GM11168 (cell line): ENCODE results near the gene MYRFL.
"Not testable (repeated sequence)": the region's sequence is repeated elsewhere in the genome, so short reads cannot be mapped to it uniquely, and the experiment has no call there.

Experiments
- in situ Hi-C: fragments of 300-500 bp; cut with MboI; formaldehyde crosslinking; loops from one replicate; pipeline ENCODE4 v1.12.0; 2022; ENCODE audit warnings: low sequenced_read_pairs; ENCODE audit not compliant: unreplicated experiment

MYRFL gene

DNA sequence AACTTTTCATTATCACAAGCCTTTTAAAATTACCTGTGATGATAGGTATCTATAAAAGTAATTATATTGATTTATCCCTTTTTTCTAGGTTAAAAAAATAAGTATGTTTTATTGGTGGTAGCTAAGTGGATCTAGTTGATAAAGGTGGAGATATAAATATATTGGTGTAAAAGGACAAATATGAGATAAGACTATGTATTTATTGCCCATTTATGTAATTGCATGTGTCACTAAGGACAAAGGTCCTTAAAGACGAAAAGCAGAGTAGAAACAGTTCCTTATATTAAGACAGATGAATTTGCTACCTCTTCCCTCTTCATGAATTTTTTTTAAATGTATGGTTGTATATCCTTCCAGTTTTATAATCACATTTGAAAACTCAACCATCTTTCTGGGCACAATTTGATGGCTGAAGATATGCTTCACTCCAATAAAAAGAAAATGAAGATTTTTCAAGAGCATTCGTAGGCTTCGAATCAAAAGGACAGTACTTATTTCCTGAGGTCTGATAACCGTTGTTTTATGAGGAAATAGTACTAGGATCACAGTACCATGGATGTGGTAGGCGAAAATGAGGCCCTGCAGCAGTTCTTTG is at the start of gene MYRFL:
TSS of gene MYRFL (plus strand) at position 262 of the 595 bp plus-strand sequence. CDS start at position 553, 291 bp downstream.
- in situ Hi-C loops = no loop called here

DNA sequence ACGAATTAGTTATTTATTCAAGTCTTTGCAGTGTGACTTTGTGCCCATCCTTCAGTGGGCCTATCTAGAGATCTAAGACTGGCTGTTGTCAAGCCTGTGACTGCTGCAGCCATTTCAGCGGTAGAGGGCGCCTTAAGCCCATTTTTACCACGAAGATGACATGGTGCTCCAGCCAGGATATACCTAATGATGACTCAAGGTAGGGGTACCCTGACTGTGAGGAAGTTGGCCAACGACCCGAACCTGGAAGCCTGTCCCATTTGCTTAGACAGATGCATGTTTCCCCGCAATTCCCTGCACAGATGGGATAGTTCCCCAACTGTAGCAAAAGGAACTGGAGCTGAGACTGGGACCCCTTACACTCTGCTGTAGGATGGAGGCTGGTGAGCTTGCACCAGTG is 45.1 kb upstream of the MYRFL start:
- in situ Hi-C loops = no loop called here

DNA sequence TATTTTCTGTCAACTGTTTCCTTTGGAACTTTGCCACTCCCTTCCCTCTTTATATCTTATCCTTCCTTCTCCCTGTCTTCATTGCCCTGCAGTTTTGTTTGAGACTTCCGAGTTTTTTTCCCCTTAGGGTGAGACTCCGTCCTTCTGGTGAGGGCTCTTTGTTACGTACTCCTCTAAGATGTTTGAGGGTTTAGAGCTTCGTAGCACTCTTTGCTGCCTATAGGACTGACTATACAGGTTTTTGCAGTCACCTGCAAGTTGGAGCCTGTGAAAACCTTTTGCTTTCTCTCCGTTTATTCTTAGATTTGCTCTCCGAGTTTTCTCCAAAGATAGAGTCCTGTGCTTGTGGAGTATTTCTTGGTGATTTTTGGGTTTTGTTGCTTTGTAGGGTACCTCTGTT is 41.7 kb upstream of the MYRFL start:
- in situ Hi-C loops = no loop called here

DNA sequence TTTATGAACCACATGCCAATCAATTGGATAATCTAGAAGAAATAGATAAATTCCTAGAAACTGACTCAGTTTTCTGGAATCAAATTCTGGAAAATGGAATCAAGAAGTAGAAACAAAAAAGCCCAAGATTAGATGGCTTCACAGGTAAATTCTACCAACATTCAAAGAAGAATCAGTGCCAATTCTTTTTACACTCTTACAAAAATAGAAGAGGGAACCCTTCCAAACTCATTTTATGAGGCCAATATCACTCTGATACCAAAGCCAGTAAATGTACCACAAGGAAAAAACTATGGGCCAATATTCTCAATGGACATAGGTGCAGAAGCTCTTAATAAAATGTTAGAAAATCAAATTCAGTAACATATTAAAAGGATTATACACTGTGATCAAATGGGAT is 35.7 kb upstream of the MYRFL start:
- in situ Hi-C loops = no loop called here

DNA sequence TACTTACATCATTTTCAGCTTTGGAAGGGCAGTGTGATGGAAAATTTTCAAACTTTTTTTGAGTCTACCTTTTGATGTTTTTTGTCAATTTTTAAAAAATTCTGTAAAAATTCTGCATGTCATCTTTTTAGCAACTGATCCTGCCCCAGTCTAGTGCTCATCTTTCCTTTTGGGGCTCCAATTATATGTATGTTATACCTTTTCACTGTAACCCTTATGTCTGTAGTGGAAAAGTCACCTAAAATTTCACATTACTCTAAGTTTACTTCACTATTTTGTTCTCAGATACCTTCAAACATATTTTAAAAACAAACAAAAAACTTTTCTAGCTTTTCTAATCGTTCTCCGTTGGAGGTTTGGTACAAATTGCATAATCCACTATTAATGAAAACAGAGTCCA is 32.5 kb upstream of the MYRFL start:
- in situ Hi-C loops = no loop called here

DNA sequence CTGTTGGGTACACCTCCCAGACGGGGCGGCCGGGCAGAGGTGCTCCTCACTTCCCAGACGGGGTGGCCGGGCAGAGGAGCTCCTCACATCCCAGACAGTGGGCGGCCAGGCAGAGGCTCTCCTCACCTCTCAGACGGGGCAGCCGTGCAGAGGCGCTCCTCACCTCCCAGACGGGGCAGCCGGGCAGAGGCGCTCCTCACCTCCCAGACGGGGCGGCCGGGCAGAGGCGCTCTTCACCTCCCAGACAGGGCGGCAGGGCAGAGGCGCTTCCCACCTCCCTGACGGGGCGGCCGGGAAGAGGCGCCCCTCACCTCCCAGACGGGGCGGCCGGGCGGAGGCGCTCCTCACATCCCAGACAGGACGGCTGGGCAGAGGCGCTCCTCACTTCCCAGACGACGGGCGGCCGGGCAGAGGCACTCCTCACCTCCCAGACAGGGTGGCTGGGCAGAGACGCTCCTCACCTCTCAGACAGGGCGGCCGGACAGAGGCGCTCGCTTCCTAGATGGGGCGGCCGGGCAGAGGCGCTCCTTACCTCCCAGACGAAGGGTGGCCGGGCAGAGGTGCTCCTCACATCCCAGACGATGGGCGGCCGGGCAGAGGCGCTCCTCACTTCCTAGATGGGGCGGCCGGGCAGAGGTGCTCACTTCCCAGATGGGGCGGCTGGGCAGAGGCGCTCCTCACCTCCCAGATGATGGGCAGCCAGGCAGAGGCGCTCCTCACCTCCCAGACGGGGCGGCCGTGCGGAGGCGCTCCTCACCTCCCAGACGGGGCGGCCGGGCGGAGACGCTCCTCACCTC is 17.7 kb upstream of the MYRFL start:
- in situ Hi-C loops = not testable (repeated sequence)

DNA sequence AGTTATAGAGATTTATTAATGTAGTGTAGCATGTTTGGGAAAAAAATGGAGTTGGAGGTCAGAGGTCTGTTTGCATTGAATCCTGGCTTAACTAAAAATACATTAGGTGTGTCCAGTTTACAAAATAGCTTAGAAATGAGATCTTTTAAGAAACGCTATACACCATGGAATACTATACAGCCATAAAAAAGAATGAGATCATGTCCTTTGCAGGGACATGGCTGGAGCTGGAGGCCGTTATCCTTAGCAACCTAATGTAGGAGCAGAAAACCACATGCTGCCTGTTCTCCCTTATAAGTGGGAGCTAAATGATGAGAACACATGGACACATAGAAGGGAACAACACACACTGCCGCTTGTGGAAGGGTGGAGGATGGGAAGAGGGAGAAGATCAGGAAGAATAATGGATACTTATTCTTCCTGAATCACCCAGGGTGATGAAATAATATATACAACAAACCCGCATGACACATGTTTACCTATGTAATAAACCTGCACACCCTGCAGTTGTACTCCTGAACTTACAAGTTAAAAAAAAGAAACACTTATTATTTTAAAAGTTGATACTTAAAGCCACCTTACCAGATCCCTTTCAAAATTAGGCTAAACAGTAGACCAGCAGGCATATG is 14.0 kb upstream of the MYRFL start:
- in situ Hi-C loops = no loop called here

DNA sequence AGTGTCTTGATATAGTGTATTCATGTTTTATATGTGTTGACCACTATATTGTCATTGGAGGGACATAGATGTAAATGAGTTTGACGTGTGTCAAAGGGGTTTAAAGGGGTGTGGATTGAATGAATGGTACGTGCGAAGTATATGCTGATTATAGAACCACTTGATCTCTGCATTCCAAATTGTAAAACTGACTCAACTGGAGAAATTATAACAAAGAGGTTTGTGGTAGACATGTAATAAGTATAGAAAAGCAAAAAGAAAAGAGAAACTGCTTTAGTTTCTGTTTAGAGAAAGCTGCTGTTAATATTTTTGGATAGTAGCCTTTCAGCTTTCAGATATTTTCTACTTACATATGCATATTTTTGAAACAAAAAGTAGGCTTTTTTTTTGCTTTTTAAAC is 8.9 kb upstream of the MYRFL start:
- in situ Hi-C loops = no loop called here

DNA sequence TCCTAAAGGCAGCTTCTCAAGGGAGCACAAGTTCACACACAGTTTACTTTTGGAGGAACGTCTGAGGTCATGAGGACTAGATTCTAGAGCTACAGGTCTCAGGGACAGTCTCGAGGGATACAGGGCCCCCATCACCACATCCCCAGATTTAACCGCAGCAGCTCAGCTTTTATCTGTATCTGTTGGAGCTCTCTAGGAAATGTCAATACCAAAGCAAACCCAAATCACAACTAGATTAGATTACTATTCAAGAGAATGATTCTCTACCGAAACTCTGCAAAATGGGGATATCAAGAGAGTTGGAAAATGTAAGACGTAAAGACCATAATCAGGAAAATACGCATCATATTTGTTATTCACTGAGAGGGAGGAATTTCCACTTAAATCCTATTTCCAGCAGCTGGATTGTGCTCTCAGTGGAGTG is 4.0 kb upstream of the MYRFL start:
- in situ Hi-C loops = no loop called here

DNA sequence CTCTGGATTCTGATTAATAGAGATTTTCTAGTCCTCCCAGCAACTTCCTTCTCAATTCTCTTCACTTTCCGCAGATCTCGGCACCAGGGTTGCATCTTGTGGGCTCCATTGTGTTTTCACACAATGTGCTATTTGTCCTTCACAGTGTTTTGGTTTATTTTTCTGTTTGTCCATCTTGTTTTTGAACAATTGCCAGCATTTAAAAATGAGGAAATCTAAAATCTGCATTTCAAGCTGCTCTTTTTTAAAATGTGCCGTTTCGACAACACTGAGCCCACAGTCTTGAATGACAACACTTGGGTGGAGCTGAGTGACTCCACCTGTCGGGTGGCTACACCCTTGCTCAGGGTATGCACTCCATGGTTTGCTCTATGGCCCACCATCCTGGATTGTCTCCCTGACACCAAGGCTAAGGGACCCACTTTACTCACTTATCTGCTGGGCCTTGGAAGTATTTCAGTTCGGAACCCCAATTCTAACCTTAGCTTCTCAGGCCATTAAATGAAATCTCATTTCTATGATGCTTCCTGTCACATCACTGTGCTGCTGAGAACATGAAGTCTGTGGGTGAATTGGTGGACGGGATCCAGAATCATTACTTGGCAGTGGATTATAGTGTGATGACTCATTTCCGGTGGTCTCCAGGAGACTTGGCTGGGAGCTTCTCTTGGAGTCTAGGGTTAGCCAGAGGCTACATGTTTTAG is 3.4 kb upstream of the MYRFL start:
- in situ Hi-C loops = no loop called here

DNA sequence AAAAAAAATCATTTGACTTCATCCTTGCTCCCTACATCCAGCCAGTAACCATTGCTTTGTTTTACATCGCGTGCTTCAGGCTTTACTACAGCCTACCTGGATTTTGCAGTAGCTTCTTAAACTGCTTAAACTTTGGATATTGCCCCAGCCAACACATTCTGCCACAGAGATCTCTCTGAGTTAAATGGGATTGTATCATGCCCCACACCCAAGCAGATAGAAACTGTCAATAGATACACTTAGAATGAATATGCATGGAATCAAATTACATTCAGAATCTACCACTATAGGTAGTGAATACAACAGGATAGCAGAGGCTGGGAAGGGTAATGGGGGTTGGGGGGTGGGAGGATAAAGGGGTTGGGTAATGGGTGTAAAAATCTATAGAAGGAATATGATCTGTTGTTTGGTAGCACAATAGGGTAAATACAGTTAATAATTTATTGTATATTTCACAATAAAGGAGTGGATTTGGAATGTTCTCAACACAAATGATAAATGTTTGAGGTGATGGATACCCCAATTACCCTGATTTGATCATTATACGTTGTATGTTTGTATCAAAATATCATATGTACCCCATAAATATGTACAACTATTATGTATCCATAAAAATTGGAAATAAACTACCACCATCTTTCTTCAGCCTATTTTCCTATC is 2.7 kb upstream of the MYRFL start:
- in situ Hi-C loops = no loop called here

DNA sequence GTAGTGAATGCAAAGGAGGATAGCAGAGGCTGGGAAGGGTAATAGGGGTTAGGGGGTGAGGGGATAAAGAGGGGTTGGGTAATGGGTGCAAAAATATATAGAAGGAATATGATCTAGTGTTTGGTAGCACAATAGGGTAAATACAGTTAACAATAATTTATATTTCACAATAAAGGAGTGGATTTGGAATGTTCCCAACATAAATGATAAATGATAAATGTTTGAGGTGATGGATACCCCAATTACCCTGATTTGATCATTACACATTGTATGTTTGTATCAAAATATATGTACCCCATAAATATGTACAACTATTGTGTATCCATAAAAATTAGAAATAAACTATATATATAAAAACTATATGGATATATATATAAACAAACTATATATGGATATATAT is 999 bp upstream of the MYRFL start:
- in situ Hi-C loops = no loop called here

DNA sequence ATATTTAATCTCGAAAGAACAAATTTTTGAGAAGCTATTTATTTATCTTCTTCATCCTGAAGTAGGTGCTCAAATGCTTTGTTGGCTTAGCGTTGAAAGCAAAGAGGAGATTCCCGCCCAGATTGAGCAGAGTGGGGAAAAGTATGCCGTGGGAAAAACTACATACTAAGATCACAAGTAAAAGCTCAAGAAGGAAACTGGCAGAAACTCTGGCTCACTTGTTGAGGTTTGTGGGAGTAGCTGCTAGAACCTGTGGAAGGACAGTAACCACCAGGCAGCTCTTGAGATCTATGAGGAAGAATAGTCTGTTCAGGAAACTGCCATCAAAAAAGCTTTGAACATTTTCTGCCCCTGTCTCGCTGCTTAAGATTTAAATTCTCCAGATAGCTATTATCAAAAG is 3.9 kb downstream of the MYRFL start:
- in situ Hi-C loops = no loop called here

DNA sequence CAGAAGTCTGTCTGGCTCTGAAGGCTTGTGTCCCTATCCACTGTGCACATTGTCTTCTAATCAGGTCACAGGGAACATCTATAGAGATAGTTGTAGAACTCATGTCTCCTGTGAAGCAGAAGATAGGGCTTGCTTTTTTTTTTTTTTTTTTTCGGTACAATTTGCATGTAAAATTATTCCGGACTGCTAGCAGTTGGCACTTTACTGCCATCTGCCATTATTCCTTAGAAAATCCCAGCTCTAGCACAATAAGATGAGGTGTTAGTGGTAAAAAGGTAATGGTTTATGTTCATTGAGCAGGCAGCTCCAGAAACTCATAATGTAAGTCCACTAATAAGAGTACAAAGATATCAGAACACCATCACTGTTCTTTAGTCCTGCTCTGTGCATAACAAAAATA is 8.7 kb downstream of the MYRFL start:
- in situ Hi-C loops = no loop called here

DNA sequence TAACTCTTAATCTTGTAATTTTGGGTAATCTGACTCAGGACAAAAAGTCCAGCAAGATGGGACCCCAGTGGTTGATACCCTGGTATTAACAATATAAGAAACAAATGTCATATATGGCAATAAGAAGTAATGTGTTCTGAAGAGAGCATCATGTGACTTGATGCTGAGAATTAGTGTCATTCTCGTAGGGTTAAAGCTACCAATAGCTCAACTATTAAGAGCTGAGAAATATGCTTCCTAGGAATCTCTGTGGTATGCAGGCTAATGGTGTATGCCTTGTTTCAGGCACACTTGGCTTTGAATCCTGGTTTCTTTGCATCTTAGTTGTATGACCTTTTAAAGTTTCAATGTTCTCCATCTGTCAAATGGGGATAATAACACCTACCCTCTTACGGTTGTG is 9.1 kb downstream of the MYRFL start:
- in situ Hi-C loops = no loop called here

DNA sequence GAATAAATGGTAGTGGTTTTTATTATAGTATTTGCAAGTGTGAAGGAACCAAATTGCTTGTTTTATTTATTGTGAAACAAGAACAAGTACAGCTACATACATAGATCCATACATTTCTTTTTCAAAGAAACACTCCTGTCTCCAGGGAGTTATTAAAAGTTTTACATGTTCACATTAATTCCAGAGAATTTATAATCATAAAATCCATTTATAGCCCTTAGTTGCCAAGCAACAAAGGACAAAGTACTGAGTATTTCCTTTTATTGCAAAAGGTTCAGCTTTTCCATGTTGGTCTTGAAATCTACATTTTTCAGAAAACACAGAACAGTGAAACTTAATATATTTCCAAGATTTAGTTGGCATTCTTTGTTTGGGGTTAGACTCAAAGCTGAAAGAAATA is 9.5 kb downstream of the MYRFL start:
- in situ Hi-C loops = no loop called here

DNA sequence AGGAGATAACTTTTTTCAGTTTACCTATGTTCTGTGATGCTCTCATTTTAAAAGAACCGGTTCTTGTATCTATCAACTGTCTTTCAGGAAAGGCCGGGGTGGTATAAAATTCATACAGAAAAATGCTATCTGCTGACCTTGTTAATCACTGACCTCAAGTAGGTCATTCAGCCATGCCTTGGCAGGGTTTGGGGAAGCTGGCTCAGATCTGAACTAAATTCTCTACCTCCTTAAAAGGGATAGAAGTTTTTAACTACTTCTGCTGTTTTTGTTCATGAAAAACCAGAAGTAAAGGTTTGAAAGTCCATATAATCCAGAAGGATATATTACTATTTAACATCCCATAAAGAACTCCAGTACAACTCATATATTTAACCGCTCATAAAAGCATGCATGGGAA is 10.1 kb downstream of the MYRFL start:
- in situ Hi-C loops = no loop called here

DNA sequence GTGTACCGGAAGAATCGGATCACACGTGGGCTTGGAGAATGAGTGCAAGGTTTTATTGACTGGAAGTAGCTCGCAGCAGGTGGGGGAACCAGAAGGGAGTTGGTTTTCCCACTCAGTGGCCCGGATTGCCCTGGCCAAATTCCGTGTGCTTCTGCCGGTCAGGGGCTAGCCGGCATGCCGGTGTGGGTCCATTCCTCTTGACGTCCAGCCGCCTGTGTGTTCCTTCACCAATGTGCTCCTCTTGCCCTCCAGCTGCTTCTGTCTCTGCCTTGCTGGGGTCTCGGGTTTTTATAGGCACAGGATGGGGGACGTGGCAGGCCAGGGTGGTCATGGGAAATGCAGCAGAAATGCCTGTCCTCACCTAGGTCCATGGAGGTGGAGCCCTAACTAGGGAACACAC is 11.0 kb downstream of the MYRFL start:
- in situ Hi-C loops = no loop called here

DNA sequence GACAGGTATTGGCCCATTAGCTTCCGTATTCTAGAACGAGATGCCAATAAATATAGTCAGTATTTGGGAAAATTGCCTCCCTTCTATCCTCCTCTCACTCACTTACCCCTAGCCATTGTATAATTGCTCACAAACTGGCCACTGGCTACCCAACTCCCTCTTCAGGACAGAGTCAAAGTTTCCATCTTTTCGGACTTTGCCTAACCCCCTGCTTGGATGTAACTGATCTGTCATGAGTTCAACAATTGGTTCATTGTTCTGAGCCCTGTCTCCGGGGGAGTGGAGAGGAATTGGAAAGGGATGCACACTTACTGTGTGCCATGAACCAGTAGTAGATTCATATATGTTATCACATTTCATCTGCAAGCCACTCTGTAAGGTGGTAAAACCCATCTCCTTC is 12.2 kb downstream of the MYRFL start:
- in situ Hi-C loops = no loop called here

DNA sequence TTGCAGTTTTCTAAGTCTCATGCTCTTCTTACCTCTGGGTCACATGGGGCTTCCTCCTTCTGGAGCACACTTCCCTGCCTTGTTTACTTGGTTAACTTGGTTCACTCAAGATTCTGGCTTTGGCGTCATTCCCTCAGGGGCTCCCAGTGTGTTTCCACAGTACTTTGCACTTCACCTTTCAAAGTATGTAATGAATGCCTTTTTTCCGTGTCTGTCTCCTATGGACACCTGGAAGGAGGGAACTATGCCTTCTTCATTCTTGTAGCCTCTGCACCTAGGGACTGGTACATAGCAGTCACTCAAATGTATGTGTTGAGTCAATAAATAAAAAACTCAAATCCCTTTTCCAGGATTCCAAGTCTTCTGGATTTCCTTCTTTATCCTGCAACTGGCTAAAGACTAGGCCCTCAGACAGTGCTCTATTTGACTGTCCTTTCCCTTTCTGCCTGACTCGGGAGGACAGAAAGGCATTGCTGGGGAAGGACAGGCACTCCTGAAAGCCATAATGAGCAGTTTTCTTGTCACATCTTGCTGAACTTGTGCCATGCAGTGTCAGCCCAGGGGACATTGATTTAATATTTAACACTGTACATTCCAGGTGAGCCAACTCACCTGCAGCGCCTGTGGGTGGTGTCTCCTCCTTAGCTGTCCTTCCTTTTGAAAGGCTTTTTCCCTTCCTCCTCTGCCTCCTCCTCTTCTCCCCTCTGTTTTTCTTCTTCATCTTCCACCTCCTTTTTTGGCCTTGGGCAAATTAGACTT is 12.8 kb downstream of the MYRFL start:
- in situ Hi-C loops = no loop called here
